GM23248 (cell line): Measurements from ENCODE around the gene NUCB1. TPM values are rescaled to one million over a fixed set of nuclear protein-coding genes. Genes with fewer than 3 reads are reported as not detected.
"Not testable (repeated sequence)": the region's sequence is repeated elsewhere in the genome, so short reads cannot be mapped to it uniquely, and the experiment has no call there.

ENCODE experiments used
- DNase-seq: peaks from one replicate; pipeline ENCODE4 v3.0.0-alpha.2; 2015
- H2AFZ ChIP-seq: fragments of 200-600 bp; sonication (generic); 2 replicates; pipeline ENCODE4 v1.6.1; 2016; ENCODE audit warnings: antibody characterized with exemption
- H3F3A ChIP-seq: fragments of 200-600 bp; sonication (generic); 2 replicates; pipeline ENCODE4 v1.6.1; 2016; ENCODE audit warnings: mild to moderate bottlenecking, antibody characterized with exemption, mixed run types; ENCODE audit not compliant: insufficient read depth
- H3K27ac ChIP-seq: fragments of 200-600 bp; sonication (generic); 2 replicates; pipeline ENCODE4 v1.5.1; 2016; ENCODE audit warnings: mild to moderate bottlenecking
- H3K27me3 ChIP-seq: fragments of 200-600 bp; sonication (generic); replicated peaks from 2 replicates; pipeline ENCODE4 v1.6.1; 2016; ENCODE audit warnings: mild to moderate bottlenecking; ENCODE audit not compliant: insufficient read depth
- H3K36me3 ChIP-seq: fragments of 200-600 bp; sonication (generic); 2 replicates; pipeline ENCODE4 v1.6.1; 2016; ENCODE audit warnings: low read depth, mild to moderate bottlenecking
- H3K4me1 ChIP-seq: fragments of 200-600 bp; sonication (generic); 2 replicates; pipeline ENCODE4 v1.6.1; 2016; ENCODE audit warnings: mild to moderate bottlenecking; ENCODE audit not compliant: insufficient read depth
- H3K4me2 ChIP-seq: fragments of 200-600 bp; sonication (generic); one replicate; pipeline ENCODE4 v1.6.1; 2016; ENCODE audit warnings: mild to moderate bottlenecking; ENCODE audit not compliant: unreplicated experiment
- H3K4me3 ChIP-seq: fragments of 200-600 bp; sonication (generic); 2 replicates; pipeline ENCODE4 v1.5.1; 2016; ENCODE audit warnings: mild to moderate bottlenecking
- H3K79me2 ChIP-seq: fragments of 200-600 bp; sonication (generic); 2 replicates; pipeline ENCODE4 v1.6.1; 2016; ENCODE audit warnings: mild to moderate bottlenecking; ENCODE audit not compliant: insufficient read depth
- H3K9ac ChIP-seq: fragments of 200-600 bp; sonication (generic); 2 replicates; pipeline ENCODE4 v1.6.1; 2016; ENCODE audit warnings: mild to moderate bottlenecking
- H3K9me2 ChIP-seq: fragments of 200-600 bp; sonication (generic); 2 replicates; pipeline ENCODE4 v1.6.1; 2016; ENCODE audit warnings: mixed run types, mild to moderate bottlenecking, moderate library complexity; ENCODE audit not compliant: insufficient read depth
- H3K9me3 ChIP-seq: fragments of 200-600 bp; sonication (generic); one replicate; pipeline ENCODE4 v1.6.1; 2017; ENCODE audit warnings: low read depth
- H4K20me1 ChIP-seq: fragments of 200-600 bp; sonication (generic); 2 replicates; pipeline ENCODE4 v1.6.0; 2016; ENCODE audit not compliant: insufficient read depth
- EZH2 ChIP-seq: fragments of 200-600 bp; sonication (generic); IDR thresholded peaks from 2 replicates; pipeline ENCODE4 v1.6.1; 2018; ENCODE audit warnings: antibody characterized with exemption, mild to moderate bottlenecking; ENCODE audit not compliant: insufficient read depth, poor library complexity, severe bottlenecking
- EZH2phosphoT487 ChIP-seq: fragments of 200-600 bp; sonication (generic); IDR thresholded peaks from 2 replicates; pipeline ENCODE4 v1.6.1; 2018; ENCODE audit warnings: antibody characterized with exemption, moderate library complexity, mild to moderate bottlenecking, low read depth; ENCODE audit not compliant: insufficient read depth
- WGBS, 2 experiments: methylation state at CpG; one replicate each; pipeline ENCODE4 v1.1.6; 2015 to 2017; ENCODE audit warnings: low lambda C conversion rate in 2 of 2, low coverage in 1 of 2; ENCODE audit errors: missing lambda C conversion rate in 2 of 2; 5-methylcytosine and 5-hydroxymethylcytosine counted together
- in situ Hi-C: fragments of 300-500 bp; cut with MboI; formaldehyde crosslinking; loops from 2 replicates; pipeline ENCODE4 v1.15.0; 2020
- polyA plus RNA-seq: library from polyadenylated mRNA; unstranded; fragments of >200 nt; fragmentation: Nextera tagmentation; extraction: Ambion mirVana; gene quantifications from 2 replicates; pipeline ENCODE4 v1.2.1, GENCODE V29; 2016
- total RNA-seq: library from RNA; depleted of rRNA; stranded (reverse); fragments of >200 nt; shearing (Covaris generic); gene quantifications from 2 replicates; pipeline ENCODE4 v1.2.3, GENCODE V29; 2014

The NUCB1 gene
- total and polyA plus RNA-seq, 2 experiments from 2014 or later: 401 to 412 TPM

DNA sequence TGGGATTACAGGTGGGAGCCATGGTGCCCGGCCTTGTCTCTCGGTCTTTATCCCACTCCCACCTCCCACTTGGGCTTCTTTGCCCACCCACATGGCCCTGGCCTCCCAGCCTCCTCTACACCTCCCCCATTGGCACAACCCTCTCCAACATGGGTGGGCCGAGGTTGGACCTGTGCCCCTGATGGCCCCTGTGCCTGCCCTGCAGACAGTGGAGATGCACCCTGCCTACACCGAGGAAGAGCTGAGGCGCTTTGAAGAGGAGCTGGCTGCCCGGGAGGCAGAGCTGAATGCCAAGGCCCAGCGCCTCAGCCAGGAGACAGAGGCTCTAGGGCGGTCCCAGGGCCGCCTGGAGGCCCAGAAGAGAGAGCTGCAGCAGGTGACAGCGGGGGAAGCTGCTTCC lies 20.8 kb downstream of the NUCB1 start:
- Histone ChIP-seq H3K79me2 (no peaks in the 10 kb centered on the region), H2AFZ (no peak overlapping the region), H3K4me3 (no peak overlapping the region), H3F3A (peaks cover 15% of the 10 kb centered on the region), H3K9ac (no peak overlapping the region), H3K36me3 (0 out of 2 replicates have a peak, but pooled peaks cover 8% of the 10 kb centered on the region), H3K27ac (no peak overlapping the region), H4K20me1 (no peaks in the 10 kb centered on the region), H3K4me1 (peaks cover 14% of the 10 kb centered on the region), H3K27me3 (no peaks in the 10 kb centered on the region), H3K9me2 (no peaks in the 10 kb centered on the region), H3K9me3 (no peaks in the 10 kb centered on the region), H3K4me2 (no peak overlapping the region)
- no peak for TF ChIP-seq EZH2
- TF ChIP-seq EZH2phosphoT487: no peak
- no peak for DNase-seq
- in situ Hi-C loops: no loop called here
- 78 to 81% methylated on average over 10 of the region's 10 CpGs for WGBS, 2 experiments

DNA sequence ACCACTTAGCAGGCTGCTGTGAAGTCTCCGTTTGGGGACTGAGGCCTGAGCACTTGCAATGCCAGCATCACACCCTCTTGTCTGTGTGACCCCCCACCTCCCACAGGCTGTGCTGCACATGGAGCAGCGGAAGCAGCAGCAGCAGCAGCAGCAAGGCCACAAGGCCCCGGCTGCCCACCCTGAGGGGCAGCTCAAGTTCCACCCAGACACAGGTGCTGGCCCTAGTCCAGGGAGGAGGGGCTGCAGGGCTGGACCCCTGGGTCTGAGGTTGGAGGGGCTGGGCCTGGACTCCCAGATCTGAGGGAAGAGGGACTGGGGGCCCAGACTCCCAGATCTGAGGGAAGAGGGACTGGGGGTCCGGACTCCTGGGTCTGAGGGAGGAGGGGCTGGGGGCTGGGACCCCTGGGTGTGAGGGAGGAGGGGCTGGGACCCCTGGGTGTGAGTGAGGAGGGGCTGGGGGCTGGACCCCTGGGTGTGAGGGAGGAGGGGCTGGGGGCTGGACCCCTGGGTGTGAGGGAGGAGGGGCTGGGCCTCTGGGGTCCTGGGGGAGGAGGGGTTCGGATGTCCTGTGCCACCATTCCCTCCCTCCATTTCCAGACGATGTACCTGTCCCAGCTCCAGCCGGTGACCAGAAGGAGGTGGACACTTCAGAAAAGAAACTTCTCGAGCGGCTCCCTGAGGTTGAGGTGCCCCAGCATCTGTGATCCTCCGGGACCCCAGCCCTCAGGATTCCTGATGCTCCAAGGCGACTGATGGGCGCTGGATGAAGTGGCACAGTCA lies 21.8 kb downstream of the NUCB1 start:
- no peak for DNase-seq
- H3K9me2 ChIP-seq: no peaks in the 10 kb centered on the region
- H3K27ac ChIP-seq: no peak overlapping the region
- peaks cover 23% of the 10 kb centered on the region for H3K4me1 ChIP-seq
- no peak overlapping the region for H3K4me3 ChIP-seq
- no peak overlapping the region for H3K4me2 ChIP-seq
- H3F3A ChIP-seq: peaks cover 23% of the 10 kb centered on the region
- H2AFZ ChIP-seq: no peak overlapping the region
- H3K36me3 ChIP-seq: 0 out of 2 replicates have a peak, but pooled peaks cover 3% of the 10 kb centered on the region
- TF ChIP-seq EZH2 (no peak), EZH2phosphoT487 (no peak)
- no peak overlapping the region for H3K9ac ChIP-seq
- H3K79me2 ChIP-seq: no peaks in the 10 kb centered on the region
- no peaks in the 10 kb centered on the region for H3K27me3 ChIP-seq
- H3K9me3 ChIP-seq: no peaks in the 10 kb centered on the region
- in situ Hi-C loops: no loop called here
- no peaks in the 10 kb centered on the region for H4K20me1 ChIP-seq
- WGBS, 2 experiments: 84 to 89% methylated on average over 8 to 12 of the region's 12 CpGs

GRCh38 chr19:48922548-48923490 lies 22.7 kb downstream of the NUCB1 start:
- no peak overlapping the region for H3K9ac ChIP-seq
- no peak overlapping the region for H2AFZ ChIP-seq
- no peak overlapping the region for H3K4me2 ChIP-seq
- 0 out of 2 replicates have a peak, but pooled peaks cover 3% of the 10 kb centered on the region for H3K36me3 ChIP-seq
- H3K9me2 ChIP-seq: no peaks in the 10 kb centered on the region
- TF ChIP-seq EZH2: no peak
- no peak for DNase-seq
- in situ Hi-C loops: no loop called here
- H3K27ac ChIP-seq: no peak overlapping the region
- H3K4me1 ChIP-seq: peaks cover 23% of the 10 kb centered on the region
- no peaks in the 10 kb centered on the region for H4K20me1 ChIP-seq
- H3K9me3 ChIP-seq: no peaks in the 10 kb centered on the region
- H3K27me3 ChIP-seq: no peaks in the 10 kb centered on the region
- WGBS, 2 experiments: 82 to 87% methylated on average over 17 to 18 of the region's 18 CpGs
- no peaks in the 10 kb centered on the region for H3K79me2 ChIP-seq
- no peak overlapping the region for H3K4me3 ChIP-seq
- peaks cover 23% of the 10 kb centered on the region for H3F3A ChIP-seq

DNA sequence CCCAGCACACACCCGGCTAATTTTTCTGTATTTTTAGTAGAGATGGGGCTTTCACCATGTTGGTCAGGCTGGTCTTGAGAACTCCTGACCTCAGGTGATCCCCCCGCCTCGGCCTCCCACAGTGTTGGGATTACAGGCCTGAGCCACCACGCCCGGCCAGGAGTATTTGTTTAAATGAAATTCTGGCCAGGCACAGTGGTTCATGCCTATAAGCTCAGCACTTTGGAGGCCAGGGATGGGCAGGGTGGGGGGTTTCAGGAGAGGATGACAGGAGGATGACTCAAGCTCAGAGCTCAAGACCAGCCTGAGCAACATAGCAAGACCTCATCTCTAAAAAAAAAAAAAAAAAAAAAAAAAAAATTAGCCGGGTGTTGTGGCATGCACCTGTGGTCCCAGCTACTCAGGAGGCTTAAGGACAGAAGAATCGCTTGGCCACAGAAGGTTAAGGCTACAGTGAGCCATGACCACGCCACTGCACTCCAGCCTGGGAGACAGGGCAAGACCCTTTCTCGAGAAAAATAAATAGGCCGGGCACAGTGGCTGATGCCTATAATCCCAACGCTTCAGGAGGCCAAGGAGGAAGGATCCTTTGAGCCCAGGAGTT lies 25.2 kb downstream of the NUCB1 start:
- H3K79me2 ChIP-seq: no peaks in the 10 kb centered on the region
- peak overlapping the region; percentile 63; the same call in 1 of the 2 replicates for H3K9ac ChIP-seq
- H2AFZ ChIP-seq: no peak overlapping the region
- H4K20me1 ChIP-seq: no peaks in the 10 kb centered on the region
- H3K4me3 ChIP-seq: no peak overlapping the region
- H3F3A ChIP-seq: peaks cover 23% of the 10 kb centered on the region
- in situ Hi-C loops: no loop called here
- no peaks in the 10 kb centered on the region for H3K9me2 ChIP-seq
- peak overlapping the region; percentile 57 for H3K4me2 ChIP-seq
- no peaks in the 10 kb centered on the region for H3K27me3 ChIP-seq
- peaks cover 23% of the 10 kb centered on the region for H3K4me1 ChIP-seq
- WGBS, 2 experiments: 43 to 45% methylated on average over 10 to 11 of the region's 11 CpGs
- TF ChIP-seq EZH2 (no peak), EZH2phosphoT487 (no peak)
- H3K9me3 ChIP-seq: no peaks in the 10 kb centered on the region
- H3K36me3 ChIP-seq: no peaks in the 10 kb centered on the region
- H3K27ac ChIP-seq: peak overlapping the region; percentile 66
- peak; percentile 92 for DNase-seq

DNA sequence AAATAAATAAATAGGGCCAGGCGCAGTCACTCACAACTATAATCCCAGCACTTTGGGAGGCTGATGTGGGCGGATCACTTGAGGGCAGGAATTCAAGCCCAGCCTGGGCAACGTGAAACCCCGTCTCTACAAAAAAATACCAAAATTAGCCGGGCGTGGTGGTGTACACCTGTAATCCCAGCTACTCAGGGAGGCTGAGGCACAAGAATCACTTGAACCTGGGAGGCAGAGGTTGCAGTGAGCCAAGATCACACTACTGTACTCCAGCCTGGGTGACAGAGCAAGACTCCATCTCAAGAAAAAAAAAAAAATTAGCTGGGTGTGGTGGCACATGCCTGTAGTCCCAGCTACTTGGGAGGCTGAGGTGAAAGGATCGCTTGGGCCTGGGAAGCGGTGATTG lies 25.8 kb downstream of the NUCB1 start:
- H3K9ac ChIP-seq, H3K79me2 ChIP-seq, H3K9me3 ChIP-seq, H3K9me2 ChIP-seq, H3K36me3 ChIP-seq, DNase-seq, H2AFZ ChIP-seq, H3K4me3 ChIP-seq, in situ Hi-C loops, H3K27me3 ChIP-seq, H4K20me1 ChIP-seq: not testable (repeated sequence)
- peak overlapping the region; percentile 74; the same call in 1 of the 2 replicates for H3K27ac ChIP-seq
- WGBS, 2 experiments: 81 to 88% methylated on average over 8 of the region's 8 CpGs
- H3K4me2 ChIP-seq: peak overlapping the region; percentile 1
- peaks cover 23% of the 10 kb centered on the region for H3F3A ChIP-seq
- H3K4me1 ChIP-seq: peaks cover 23% of the 10 kb centered on the region
